Measurements from ENCODE around the gene PSG7. TPM values are rescaled to one million over a fixed set of nuclear protein-coding genes. Genes with fewer than 3 reads are reported as not detected.

PSG7 gene
- total RNA-seq, 1 donor from 2014 or later = not detected

Other genes starting within 250 kb of the PSG7 start
- gene PSG3, start 196.7 kb downstream of the PSG7 start, total RNA-seq = not detected
- gene PSG8, start 171.5 kb downstream of the PSG7 start, total RNA-seq = not detected
- gene PSG1, start 57.5 kb downstream of the PSG7 start, total RNA-seq = not detected
- not detected for gene PSG6, start 19.3 kb downstream of the PSG7 start, total RNA-seq
- gene PSG11, start 89.3 kb upstream of the PSG7 start, total RNA-seq = not detected
- not detected for gene PSG2, start 145.5 kb upstream of the PSG7 start, total RNA-seq
- gene PSG5, start 249.3 kb upstream of the PSG7 start, total RNA-seq = not detected